HepG2 (cell line): ENCODE results near the gene PDILT. TPM values are rescaled to one million over a fixed set of nuclear protein-coding genes. Genes with fewer than 3 reads are reported as not detected.
A peak's percentile ranks its signal among the peaks of the same experiment; 100 is the strongest.

Experiments used
- DR1 ChIP-seq: sonication (generic); formaldehyde crosslinking; IDR thresholded peaks from 2 replicates; pipeline ENCODE4 v1.8.0; 2021; ENCODE audit warnings: mild to moderate bottlenecking, missing genetic modification reagents, inconsistent platforms
- HOXA7 ChIP-seq: sonication (generic); formaldehyde crosslinking; IDR thresholded peaks from 2 replicates; pipeline ENCODE4 v1.8.1; 2022; ENCODE audit warnings: mild to moderate bottlenecking, missing genetic modification reagents, moderate library complexity
- ZBTB1 ChIP-seq: sonication (generic); formaldehyde crosslinking; IDR thresholded peaks from 2 replicates; pipeline ENCODE4 v1.4.0; 2020; ENCODE audit warnings: missing genetic modification reagents, borderline replicate concordance
- ZNF160 ChIP-seq: sonication (generic); formaldehyde crosslinking; IDR thresholded peaks from 2 replicates; pipeline ENCODE4 v1.8.0; 2022; ENCODE audit warnings: mild to moderate bottlenecking, inconsistent platforms, missing genetic modification reagents
- ZNF556 ChIP-seq: sonication (generic); formaldehyde crosslinking; IDR thresholded peaks from 2 replicates; pipeline ENCODE4 v1.4.0; 2020; ENCODE audit warnings: mild to moderate bottlenecking, missing genetic modification reagents, borderline replicate concordance
- ZNF761 ChIP-seq: sonication (generic); formaldehyde crosslinking; conservative IDR thresholded peaks from 2 replicates; pipeline ENCODE4 v1.4.0; 2020; ENCODE audit warnings: mild to moderate bottlenecking, missing genetic modification reagents
- ZNF841 ChIP-seq: sonication (generic); formaldehyde crosslinking; IDR thresholded peaks from 2 replicates; pipeline ENCODE4 v1.8.1; 2023; ENCODE audit warnings: missing genetic modification reagents, borderline replicate concordance
- polyA plus RNA-seq, 8 experiments: library from polyadenylated mRNA; depleted of rRNA in 3 of 8; stranded (reverse) in 7 of 8; unstranded in 1 of 8; fragments of >200 nt; fragmentation: Illumina TruSeq in 4 of 8; extraction: Trizol in 4 of 8; gene quantifications; 2 replicates each; pipeline versions ENCODE4 v1.2.1 to v1.2.3, GENCODE V29; 2011 to 2016; ENCODE audit warnings: low read depth in 4 of 8, missing spikeins in 1 of 8, mixed read lengths in 1 of 8; ENCODE audit not compliant: insufficient read depth in 1 of 8
- total RNA-seq, 5 experiments: library from RNA; depleted of rRNA; stranded (reverse); fragments of >200 nt; fragmentation: Illumina TruSeq; extraction: Trizol; gene quantifications; 2 replicates each; pipeline ENCODE4 v1.2.3, GENCODE V29; 2016; ENCODE audit warnings: low read depth in 1 of 5
- TF ChIP-seq, protein P1 (sequence below): sonication (generic); formaldehyde crosslinking; IDR thresholded peaks from 2 replicates; pipeline ENCODE4 v1.4.0; 2020; ENCODE audit warnings: mild to moderate bottlenecking, missing genetic modification reagents
- TF ChIP-seq, protein P2 (sequence below): sonication (generic); formaldehyde crosslinking; IDR thresholded peaks from 2 replicates; pipeline ENCODE4 v1.4.0; 2020; ENCODE audit warnings: missing genetic modification reagents, borderline replicate concordance
- TF ChIP-seq, protein P3 (sequence below): sonication (generic); formaldehyde crosslinking; IDR thresholded peaks from 2 replicates; pipeline ENCODE4 v1.5.1; 2020; ENCODE audit warnings: mild to moderate bottlenecking, missing genetic modification reagents, moderate library complexity
- TF ChIP-seq, protein P4 (sequence below): sonication (generic); formaldehyde crosslinking; IDR thresholded peaks from 2 replicates; pipeline ENCODE4 v1.4.0; 2020; ENCODE audit warnings: mild to moderate bottlenecking, missing genetic modification reagents
- TF ChIP-seq, protein P5 (sequence below): IDR thresholded peaks from 2 replicates; pipeline ENCODE4 v1.6.1; 2012; ENCODE audit warnings: low read depth, low read length, improper control_type of control experiment
- TF ChIP-seq, protein P6 (sequence below): sonication (generic); formaldehyde crosslinking; IDR thresholded peaks from 2 replicates; pipeline ENCODE4 v1.4.0; 2020; ENCODE audit warnings: missing genetic modification reagents
- TF ChIP-seq, protein P7 (sequence below): sonication (generic); formaldehyde crosslinking; IDR thresholded peaks from 2 replicates; pipeline ENCODE4 v1.5.0; 2020; ENCODE audit warnings: mild to moderate bottlenecking, missing genetic modification reagents, moderate library complexity

PDILT gene
- total and polyA plus RNA-seq, 2 of the 13 experiments (the other 11 are each of a cell fraction or from before 2014, with no cell fraction given), result not detected

DNA sequence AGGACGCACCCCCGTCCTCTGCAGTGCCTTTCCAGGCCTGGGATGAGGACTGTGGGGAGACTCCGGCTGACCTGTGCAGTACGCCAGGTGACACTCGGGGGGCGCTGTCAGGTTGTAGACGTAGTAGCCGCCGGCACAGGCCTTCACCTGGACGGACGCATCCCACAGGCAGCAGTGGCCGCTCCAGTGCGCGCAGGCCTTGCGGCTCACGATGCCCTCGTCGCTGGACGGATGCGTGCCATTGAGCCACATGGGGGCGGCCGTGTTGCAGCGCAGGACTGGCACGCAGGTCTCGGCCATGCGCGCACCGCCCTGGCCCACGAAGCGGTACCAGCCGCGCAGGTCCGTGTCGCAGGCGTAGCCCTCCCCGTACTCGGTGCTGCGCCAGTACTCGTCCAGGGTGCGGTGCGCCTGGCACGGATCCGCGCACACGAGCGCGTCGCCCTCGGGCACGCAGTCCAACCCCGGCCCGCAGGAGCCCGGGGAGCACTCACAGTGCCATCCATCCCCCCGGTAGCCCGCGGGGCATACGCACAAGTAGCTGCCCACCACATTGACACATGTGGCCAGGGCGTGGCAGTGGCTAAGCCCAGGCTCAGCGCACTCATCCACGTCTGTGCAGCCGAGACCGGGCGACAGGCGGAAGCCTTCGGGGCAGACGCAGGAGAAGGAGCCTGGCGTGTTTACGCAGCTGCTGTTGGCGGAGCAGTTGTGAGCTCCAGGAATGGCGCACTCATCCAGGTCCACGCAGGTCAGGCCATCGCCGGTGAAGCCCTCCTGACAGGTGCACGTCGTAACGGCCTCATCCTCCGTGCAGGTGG, 56.0 kb downstream of the PDILT start (continued):
- TF ChIP-seq, protein P1, sequence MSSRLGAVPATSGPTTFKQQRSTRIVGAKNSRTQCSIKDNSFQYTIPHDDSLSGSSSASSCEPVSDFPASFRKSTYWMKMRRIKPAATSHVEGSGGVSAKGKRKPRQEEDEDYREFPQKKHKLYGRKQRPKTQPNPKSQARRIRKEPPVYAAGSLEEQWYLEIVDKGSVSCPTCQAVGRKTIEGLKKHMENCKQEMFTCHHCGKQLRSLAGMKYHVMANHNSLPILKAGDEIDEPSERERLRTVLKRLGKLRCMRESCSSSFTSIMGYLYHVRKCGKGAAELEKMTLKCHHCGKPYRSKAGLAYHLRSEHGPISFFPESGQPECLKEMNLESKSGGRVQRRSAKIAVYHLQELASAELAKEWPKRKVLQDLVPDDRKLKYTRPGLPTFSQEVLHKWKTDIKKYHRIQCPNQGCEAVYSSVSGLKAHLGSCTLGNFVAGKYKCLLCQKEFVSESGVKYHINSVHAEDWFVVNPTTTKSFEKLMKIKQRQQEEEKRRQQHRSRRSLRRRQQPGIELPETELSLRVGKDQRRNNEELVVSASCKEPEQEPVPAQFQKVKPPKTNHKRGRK (CRISPR knock-in tag), result no peak
- TF ChIP-seq ZNF556 (CRISPR knock-in tag) (no peak), DR1 (peak; percentile 38; the same call in 1 of the 2 replicates), HOXA7 (CRISPR knock-in tag) (no peak), ZNF160 (CRISPR knock-in tag) (no peak), ZNF761 (CRISPR knock-in tag) (no peak), ZBTB1 (no peak), ZNF841 (CRISPR knock-in tag) (no peak)
- TF ChIP-seq, protein P2, sequence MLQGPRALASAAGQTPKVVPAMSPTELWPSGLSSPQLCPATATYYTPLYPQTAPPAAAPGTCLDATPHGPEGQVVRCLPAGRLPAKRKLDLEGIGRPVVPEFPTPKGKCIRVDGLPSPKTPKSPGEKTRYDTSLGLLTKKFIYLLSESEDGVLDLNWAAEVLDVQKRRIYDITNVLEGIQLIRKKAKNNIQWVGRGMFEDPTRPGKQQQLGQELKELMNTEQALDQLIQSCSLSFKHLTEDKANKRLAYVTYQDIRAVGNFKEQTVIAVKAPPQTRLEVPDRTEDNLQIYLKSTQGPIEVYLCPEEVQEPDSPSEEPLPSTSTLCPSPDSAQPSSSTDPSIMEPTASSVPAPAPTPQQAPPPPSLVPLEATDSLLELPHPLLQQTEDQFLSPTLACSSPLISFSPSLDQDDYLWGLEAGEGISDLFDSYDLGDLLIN, result no peak
- TF ChIP-seq, protein P3, sequence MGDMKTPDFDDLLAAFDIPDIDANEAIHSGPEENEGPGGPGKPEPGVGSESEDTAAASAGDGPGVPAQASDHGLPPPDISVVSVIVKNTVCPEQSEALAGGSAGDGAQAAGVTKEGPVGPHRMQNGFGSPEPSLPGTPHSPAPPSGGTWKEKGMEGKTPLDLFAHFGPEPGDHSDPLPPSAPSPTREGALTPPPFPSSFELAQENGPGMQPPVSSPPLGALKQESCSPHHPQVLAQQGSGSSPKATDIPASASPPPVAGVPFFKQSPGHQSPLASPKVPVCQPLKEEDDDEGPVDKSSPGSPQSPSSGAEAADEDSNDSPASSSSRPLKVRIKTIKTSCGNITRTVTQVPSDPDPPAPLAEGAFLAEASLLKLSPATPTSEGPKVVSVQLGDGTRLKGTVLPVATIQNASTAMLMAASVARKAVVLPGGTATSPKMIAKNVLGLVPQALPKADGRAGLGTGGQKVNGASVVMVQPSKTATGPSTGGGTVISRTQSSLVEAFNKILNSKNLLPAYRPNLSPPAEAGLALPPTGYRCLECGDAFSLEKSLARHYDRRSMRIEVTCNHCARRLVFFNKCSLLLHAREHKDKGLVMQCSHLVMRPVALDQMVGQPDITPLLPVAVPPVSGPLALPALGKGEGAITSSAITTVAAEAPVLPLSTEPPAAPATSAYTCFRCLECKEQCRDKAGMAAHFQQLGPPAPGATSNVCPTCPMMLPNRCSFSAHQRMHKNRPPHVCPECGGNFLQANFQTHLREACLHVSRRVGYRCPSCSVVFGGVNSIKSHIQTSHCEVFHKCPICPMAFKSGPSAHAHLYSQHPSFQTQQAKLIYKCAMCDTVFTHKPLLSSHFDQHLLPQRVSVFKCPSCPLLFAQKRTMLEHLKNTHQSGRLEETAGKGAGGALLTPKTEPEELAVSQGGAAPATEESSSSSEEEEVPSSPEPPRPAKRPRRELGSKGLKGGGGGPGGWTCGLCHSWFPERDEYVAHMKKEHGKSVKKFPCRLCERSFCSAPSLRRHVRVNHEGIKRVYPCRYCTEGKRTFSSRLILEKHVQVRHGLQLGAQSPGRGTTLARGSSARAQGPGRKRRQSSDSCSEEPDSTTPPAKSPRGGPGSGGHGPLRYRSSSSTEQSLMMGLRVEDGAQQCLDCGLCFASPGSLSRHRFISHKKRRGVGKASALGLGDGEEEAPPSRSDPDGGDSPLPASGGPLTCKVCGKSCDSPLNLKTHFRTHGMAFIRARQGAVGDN, result peak; percentile 56
- TF ChIP-seq, protein P4, sequence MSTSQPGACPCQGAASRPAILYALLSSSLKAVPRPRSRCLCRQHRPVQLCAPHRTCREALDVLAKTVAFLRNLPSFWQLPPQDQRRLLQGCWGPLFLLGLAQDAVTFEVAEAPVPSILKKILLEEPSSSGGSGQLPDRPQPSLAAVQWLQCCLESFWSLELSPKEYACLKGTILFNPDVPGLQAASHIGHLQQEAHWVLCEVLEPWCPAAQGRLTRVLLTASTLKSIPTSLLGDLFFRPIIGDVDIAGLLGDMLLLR, result no peak
- TF ChIP-seq, protein P5, sequence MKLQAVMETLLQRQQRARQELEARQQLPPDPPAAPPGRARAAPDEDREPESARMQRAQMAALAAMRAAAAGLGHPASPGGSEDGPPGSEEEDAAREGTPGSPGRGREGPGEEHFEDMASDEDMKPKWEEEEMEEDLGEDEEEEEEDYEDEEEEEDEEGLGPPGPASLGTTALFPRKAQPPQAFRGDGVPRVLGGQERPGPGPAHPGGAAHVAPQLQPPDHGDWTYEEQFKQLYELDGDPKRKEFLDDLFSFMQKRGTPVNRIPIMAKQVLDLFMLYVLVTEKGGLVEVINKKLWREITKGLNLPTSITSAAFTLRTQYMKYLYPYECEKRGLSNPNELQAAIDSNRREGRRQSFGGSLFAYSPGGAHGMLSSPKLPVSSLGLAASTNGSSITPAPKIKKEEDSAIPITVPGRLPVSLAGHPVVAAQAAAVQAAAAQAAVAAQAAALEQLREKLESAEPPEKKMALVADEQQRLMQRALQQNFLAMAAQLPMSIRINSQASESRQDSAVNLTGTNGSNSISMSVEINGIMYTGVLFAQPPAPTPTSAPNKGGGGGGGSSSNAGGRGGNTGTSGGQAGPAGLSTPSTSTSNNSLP, result no peak
- TF ChIP-seq, protein P6, sequence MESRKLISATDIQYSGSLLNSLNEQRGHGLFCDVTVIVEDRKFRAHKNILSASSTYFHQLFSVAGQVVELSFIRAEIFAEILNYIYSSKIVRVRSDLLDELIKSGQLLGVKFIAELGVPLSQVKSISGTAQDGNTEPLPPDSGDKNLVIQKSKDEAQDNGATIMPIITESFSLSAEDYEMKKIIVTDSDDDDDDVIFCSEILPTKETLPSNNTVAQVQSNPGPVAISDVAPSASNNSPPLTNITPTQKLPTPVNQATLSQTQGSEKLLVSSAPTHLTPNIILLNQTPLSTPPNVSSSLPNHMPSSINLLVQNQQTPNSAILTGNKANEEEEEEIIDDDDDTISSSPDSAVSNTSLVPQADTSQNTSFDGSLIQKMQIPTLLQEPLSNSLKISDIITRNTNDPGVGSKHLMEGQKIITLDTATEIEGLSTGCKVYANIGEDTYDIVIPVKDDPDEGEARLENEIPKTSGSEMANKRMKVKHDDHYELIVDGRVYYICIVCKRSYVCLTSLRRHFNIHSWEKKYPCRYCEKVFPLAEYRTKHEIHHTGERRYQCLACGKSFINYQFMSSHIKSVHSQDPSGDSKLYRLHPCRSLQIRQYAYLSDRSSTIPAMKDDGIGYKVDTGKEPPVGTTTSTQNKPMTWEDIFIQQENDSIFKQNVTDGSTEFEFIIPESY (CRISPR knock-in tag), result peak; percentile 23; the same call in 1 of the 2 replicates
- TF ChIP-seq, protein P7, sequence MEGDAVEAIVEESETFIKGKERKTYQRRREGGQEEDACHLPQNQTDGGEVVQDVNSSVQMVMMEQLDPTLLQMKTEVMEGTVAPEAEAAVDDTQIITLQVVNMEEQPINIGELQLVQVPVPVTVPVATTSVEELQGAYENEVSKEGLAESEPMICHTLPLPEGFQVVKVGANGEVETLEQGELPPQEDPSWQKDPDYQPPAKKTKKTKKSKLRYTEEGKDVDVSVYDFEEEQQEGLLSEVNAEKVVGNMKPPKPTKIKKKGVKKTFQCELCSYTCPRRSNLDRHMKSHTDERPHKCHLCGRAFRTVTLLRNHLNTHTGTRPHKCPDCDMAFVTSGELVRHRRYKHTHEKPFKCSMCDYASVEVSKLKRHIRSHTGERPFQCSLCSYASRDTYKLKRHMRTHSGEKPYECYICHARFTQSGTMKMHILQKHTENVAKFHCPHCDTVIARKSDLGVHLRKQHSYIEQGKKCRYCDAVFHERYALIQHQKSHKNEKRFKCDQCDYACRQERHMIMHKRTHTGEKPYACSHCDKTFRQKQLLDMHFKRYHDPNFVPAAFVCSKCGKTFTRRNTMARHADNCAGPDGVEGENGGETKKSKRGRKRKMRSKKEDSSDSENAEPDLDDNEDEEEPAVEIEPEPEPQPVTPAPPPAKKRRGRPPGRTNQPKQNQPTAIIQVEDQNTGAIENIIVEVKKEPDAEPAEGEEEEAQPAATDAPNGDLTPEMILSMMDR (CRISPR knock-in tag), result peak; percentile 75
